ENCODE data around the gene GYPB.
"Not testable (repeated sequence)": the region's sequence is repeated elsewhere in the genome, so short reads cannot be mapped to it uniquely, and the experiment has no call there.

DNA sequence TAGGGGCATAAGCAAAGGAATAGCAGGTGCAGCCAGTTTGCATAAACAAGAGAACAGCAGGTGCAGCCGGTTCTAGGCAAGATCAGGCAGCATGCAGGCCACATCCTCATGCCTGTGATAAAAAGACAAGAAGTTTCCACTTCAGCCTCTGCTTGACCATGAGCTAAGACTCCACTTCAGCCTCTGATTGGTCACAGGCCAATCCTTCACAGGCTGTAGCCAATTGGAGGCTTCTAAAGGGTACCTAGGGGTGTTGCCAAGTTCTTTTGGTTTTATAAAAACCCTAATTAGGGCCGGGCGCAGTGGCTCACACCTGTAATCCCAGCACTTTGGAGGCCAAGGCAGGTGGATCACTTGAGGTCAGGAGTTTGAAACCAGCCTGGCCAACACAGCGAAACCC, 23.0 kb downstream of the GYPB start:
- not testable (repeated sequence) for TF ChIP-seq TCF7L2 (IDR thresholded peaks at IDR 0.05; ENCODE audit: low read depth, low read length)
- TF ChIP-seq, protein P1, sequence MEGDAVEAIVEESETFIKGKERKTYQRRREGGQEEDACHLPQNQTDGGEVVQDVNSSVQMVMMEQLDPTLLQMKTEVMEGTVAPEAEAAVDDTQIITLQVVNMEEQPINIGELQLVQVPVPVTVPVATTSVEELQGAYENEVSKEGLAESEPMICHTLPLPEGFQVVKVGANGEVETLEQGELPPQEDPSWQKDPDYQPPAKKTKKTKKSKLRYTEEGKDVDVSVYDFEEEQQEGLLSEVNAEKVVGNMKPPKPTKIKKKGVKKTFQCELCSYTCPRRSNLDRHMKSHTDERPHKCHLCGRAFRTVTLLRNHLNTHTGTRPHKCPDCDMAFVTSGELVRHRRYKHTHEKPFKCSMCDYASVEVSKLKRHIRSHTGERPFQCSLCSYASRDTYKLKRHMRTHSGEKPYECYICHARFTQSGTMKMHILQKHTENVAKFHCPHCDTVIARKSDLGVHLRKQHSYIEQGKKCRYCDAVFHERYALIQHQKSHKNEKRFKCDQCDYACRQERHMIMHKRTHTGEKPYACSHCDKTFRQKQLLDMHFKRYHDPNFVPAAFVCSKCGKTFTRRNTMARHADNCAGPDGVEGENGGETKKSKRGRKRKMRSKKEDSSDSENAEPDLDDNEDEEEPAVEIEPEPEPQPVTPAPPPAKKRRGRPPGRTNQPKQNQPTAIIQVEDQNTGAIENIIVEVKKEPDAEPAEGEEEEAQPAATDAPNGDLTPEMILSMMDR (IDR thresholded peaks at IDR 0.05): not testable (repeated sequence)
